K562 (cell line): ENCODE data around the gene LATS1. TPM values are rescaled to one million over a fixed set of nuclear protein-coding genes. Genes with fewer than 3 reads are reported as not detected.

Experiments
- ARID2 ChIP-seq: fragments of 450-650 bp; IDR thresholded peaks from 2 replicates; pipeline ENCODE4 v1.6.1; 2017; ENCODE audit warnings: antibody characterized with exemption, mild to moderate bottlenecking
- BHLHE40 ChIP-seq: IDR thresholded peaks from 2 replicates; pipeline ENCODE4 v1.6.1; 2011; ENCODE audit warnings: low read length, improper control_type of control experiment
- BRCA1 ChIP-seq, 2 experiments: fragments of 450-650 bp in 1 of 2; sonication (generic) in 1 of 2; formaldehyde crosslinking in 1 of 2; IDR thresholded peaks; 2 replicates each; pipeline versions ENCODE4 v1.5.0 to v1.6.1; 2017 to 2020; ENCODE audit warnings: mild to moderate bottlenecking in 1 of 2, missing genetic modification reagents in 1 of 2
- ETS2 ChIP-seq: IDR thresholded peaks from 2 replicates; pipeline ENCODE4 v1.6.1; 2016; ENCODE audit warnings: borderline replicate concordance, missing genetic modification characterization, mild to moderate bottlenecking, moderate library complexity, missing compliant biosample characterization; ENCODE audit not compliant: poor library complexity, severe bottlenecking
- EZH2 ChIP-seq: IDR thresholded peaks from 2 replicates; pipeline ENCODE4 v1.6.1; 2012; ENCODE audit warnings: low read depth, mild to moderate bottlenecking, inconsistent platforms, low read length, borderline replicate concordance
- FIP1L1 ChIP-seq: fragments of 200-400 bp; formaldehyde crosslinking; IDR thresholded peaks from 2 replicates; pipeline ENCODE4 v1.6.1; 2018; ENCODE audit warnings: mild to moderate bottlenecking, low read depth, low read length; ENCODE audit not compliant: poor library complexity, severe bottlenecking
- FOSL1 ChIP-seq: fragments of 200-800 bp; sonication (Bioruptor generic); conservative IDR thresholded peaks from 2 replicates; pipeline ENCODE4 v1.6.1; 2016; ENCODE audit warnings: missing genetic modification characterization, missing compliant biosample characterization
- KHSRP ChIP-seq: fragments of 450-650 bp; IDR thresholded peaks from 2 replicates; pipeline ENCODE4 v1.6.1; 2017
- MAFF ChIP-seq: IDR thresholded peaks from 2 replicates; pipeline ENCODE4 v1.6.1; 2012; ENCODE audit warnings: low read length, improper control_type of control experiment
- MIER1 ChIP-seq: fragments of 450-650 bp; IDR thresholded peaks from 2 replicates; pipeline ENCODE4 v1.6.1; 2016; ENCODE audit warnings: antibody characterized with exemption, mild to moderate bottlenecking, low read depth
- MYC ChIP-seq, 2 experiments: fragments of 250-450 bp in 1 of 2; sonication (Bioruptor Pico) in 1 of 2; IDR thresholded peaks; 2 replicates each; pipeline versions ENCODE4 v1.5.1 to v1.6.1; 2012 to 2021; ENCODE audit warnings: low read depth in 2 of 2, borderline replicate concordance in 1 of 2, improper control_type of control experiment in 1 of 2, low read length in 1 of 2, mild to moderate bottlenecking in 1 of 2, moderate library complexity in 1 of 2
- PHF21A ChIP-seq: fragments of 450-650 bp; IDR thresholded peaks from 2 replicates; pipeline ENCODE4 v1.6.1; 2017; ENCODE audit warnings: low read depth, borderline replicate concordance
- PTRF ChIP-seq: fragments of 450-650 bp; IDR thresholded peaks from 2 replicates; pipeline ENCODE4 v1.6.1; 2016; ENCODE audit warnings: mild to moderate bottlenecking, missing genetic modification characterization, missing compliant biosample characterization
- SNRNP70 ChIP-seq: fragments of 200-400 bp; formaldehyde crosslinking; optimal IDR thresholded peaks from 2 replicates; pipeline ENCODE3; 2017; ENCODE audit warnings: low read depth, low read length
- SUPT5H ChIP-seq: fragments of 450-650 bp; IDR thresholded peaks from 2 replicates; pipeline ENCODE4 v1.6.1; 2016
- TAF7 ChIP-seq: fragments of 450-650 bp; IDR thresholded peaks from 2 replicates; pipeline ENCODE4 v1.6.1; 2016; ENCODE audit warnings: missing genetic modification characterization, missing compliant biosample characterization
- TFAM ChIP-seq: fragments of 250-450 bp; sonication (Bioruptor Pico); conservative IDR thresholded peaks from 2 replicates; pipeline ENCODE4 v1.5.0; 2021; ENCODE audit warnings: mild to moderate bottlenecking, moderate library complexity
- ZC3H11A ChIP-seq: IDR thresholded peaks from 2 replicates; pipeline ENCODE4 v1.6.1; 2012; ENCODE audit warnings: low read depth, low read length, improper control_type of control experiment
- ZNF41 ChIP-seq: fragments of 250-450 bp; sonication (Bioruptor Pico); conservative IDR thresholded peaks from 2 replicates; pipeline ENCODE4 v1.4.0; 2020; ENCODE audit warnings: mild to moderate bottlenecking
- ZNF444 ChIP-seq: fragments of 250-450 bp; sonication (Bioruptor Pico); IDR thresholded peaks from 2 replicates; pipeline ENCODE4 v1.4.0; 2020; ENCODE audit warnings: mild to moderate bottlenecking, moderate library complexity
- ZNF764 ChIP-seq: fragments of 250-450 bp; sonication (Bioruptor Pico); IDR thresholded peaks from 2 replicates; pipeline ENCODE4 v1.4.0; 2020; ENCODE audit warnings: low read depth, mild to moderate bottlenecking, moderate library complexity
- polyA plus RNA-seq, 8 experiments: library from polyadenylated mRNA; depleted of rRNA in 4 of 8; stranded (reverse) in 5 of 8; unstranded in 3 of 8; fragments of >200 nt; fragmentation: Nextera tagmentation in 2 of 8; fragmentation: Illumina TruSeq in 1 of 8; extraction: Ambion mirVana in 2 of 8; extraction: Trizol in 1 of 8; gene quantifications; 2 replicates each; pipeline versions ENCODE4 v1.2.1 to v1.2.3, GENCODE V29; 2011 to 2014; ENCODE audit warnings: inconsistent platforms in 1 of 8, missing spikeins in 1 of 8
- total RNA-seq, 7 experiments: library from RNA; depleted of rRNA in 6 of 7; stranded (reverse); fragments of >200 nt in 6 of 7; fragmentation: Illumina TruSeq in 2 of 7; extraction: Trizol in 2 of 7; gene quantifications; 2 replicates each; pipeline versions ENCODE4 v1.2.1 to v1.2.3, GENCODE V29; 2011 to 2021; ENCODE audit warnings: low replicate concordance in 1 of 7
- TF ChIP-seq, protein P1 (sequence below): fragments of 200-800 bp; sonication (Bioruptor generic); IDR thresholded peaks from 2 replicates; pipeline ENCODE4 v1.6.1; 2017; ENCODE audit warnings: missing genetic modification characterization, missing compliant biosample characterization
- TF ChIP-seq, protein P2 (sequence below), 2 experiments: fragments of 250-450 bp in 1 of 2; fragments of 450-650 bp in 1 of 2; sonication (Bioruptor Pico) in 1 of 2; IDR thresholded peaks; 2 replicates each; pipeline versions ENCODE4 v1.6.1 to v1.8.0; 2016 to 2021; ENCODE audit warnings: mild to moderate bottlenecking in 2 of 2, moderate library complexity in 2 of 2, missing compliant biosample characterization in 1 of 2, missing genetic modification characterization in 1 of 2
- TF ChIP-seq, protein P3 (sequence below): fragments of 450-650 bp; conservative IDR thresholded peaks from 2 replicates; pipeline ENCODE4 v1.6.1; 2016; ENCODE audit warnings: missing genetic modification characterization, low read depth, mild to moderate bottlenecking, missing compliant biosample characterization, moderate library complexity
- TF ChIP-seq, protein P4 (sequence below): sonication (generic); formaldehyde crosslinking; IDR thresholded peaks from 2 replicates; pipeline ENCODE4 v1.5.0; 2020; ENCODE audit warnings: missing genetic modification reagents

The LATS1 gene
- total and polyA plus RNA-seq, 9 of the 15 experiments (the other 6 are each of a cell fraction or from before 2014, with no cell fraction given): 5.0 to 36.3 (median 18.4) TPM

DNA sequence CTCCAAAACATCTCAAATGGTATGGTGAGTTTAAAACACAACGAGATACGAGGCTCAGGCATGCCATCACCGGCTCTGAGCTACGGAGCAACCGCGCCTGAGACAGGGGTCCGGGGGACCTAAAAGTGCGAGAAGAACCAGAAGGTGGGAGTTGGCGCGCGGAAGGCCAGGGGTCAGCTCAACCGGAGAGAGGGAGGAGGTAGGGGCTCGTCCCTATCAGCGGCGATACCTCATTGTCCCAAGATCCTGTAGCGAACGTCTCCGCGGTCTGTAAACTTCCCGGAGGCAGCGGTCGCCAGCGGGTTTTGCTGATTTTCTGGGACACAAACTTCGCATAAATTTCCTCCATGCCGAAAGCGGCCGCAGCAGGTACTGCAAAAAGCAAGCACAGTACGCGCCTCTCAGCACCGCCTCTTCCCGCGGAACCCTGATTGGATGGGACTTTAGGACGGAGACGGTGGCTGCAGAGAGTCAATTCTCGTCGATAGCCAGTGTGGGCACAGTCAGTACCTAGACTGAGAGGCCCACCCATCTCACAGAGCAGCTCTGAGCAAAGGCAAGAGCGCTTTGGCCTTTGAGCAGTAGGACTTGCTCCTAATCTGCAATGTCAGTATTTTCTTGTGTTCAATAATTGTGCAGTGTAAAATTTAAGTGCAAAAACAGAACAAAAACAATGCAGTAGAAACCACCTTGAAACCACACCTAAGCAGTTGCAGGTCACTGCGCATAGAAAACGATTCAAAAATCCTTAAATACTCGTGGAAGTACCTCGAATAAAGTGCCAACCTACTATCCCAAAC is 28.4 kb upstream of the LATS1 start, which contains the start of gene NUP43 (continued):
- TF ChIP-seq, protein P1, sequence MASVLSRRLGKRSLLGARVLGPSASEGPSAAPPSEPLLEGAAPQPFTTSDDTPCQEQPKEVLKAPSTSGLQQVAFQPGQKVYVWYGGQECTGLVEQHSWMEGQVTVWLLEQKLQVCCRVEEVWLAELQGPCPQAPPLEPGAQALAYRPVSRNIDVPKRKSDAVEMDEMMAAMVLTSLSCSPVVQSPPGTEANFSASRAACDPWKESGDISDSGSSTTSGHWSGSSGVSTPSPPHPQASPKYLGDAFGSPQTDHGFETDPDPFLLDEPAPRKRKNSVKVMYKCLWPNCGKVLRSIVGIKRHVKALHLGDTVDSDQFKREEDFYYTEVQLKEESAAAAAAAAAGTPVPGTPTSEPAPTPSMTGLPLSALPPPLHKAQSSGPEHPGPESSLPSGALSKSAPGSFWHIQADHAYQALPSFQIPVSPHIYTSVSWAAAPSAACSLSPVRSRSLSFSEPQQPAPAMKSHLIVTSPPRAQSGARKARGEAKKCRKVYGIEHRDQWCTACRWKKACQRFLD (CRISPR knock-in tag): peak; percentile 62; the same call in 1 of the 2 replicates
- TF ChIP-seq FOSL1 (no peak; the same call in 1 of the 2 replicates), TFAM (no peak), SNRNP70 (no peak), KHSRP (no peak), PHF21A (no peak), BRCA1 (IDR thresholded peaks at IDR 0.05) (no peak), BRCA1 (CRISPR knock-in tag; IDR thresholded peaks at IDR 0.05) (no peak), ARID2 (peak; percentile 38; the same call in 1 of the 2 replicates), SUPT5H (peak; percentile 82), ZNF764 (no peak), FIP1L1 (no peak), ETS2 (no peak), EZH2 (no peak), ZNF41 (no peak), PTRF (tag) (no peak), MAFF (no peak; the same call in 1 of the 2 replicates), TAF7 (tag) (no peak), ZNF444 (CRISPR knock-in tag) (no peak), MYC (IDR thresholded peaks at IDR 0.05; ENCODE audit: low read depth, low read length) (peak; percentile 76), MYC (CRISPR knock-in tag; IDR thresholded peaks at IDR 0.05; ENCODE audit: borderline replicate concordance, low read depth) (no peak), BHLHE40 (no peak; the same call in 1 of the 2 replicates), MIER1 (no peak), ZC3H11A (no peak)
- TF ChIP-seq, protein P2, sequence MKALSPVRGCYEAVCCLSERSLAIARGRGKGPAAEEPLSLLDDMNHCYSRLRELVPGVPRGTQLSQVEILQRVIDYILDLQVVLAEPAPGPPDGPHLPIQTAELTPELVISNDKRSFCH (CRISPR knock-in tag; IDR thresholded peaks at IDR 0.05): no peak
- TF ChIP-seq, protein P2 (tag; IDR thresholded peaks at IDR 0.05): 0 out of 2 replicates have a peak, but pooled peaks have one; percentile 41
- TF ChIP-seq, protein P3, sequence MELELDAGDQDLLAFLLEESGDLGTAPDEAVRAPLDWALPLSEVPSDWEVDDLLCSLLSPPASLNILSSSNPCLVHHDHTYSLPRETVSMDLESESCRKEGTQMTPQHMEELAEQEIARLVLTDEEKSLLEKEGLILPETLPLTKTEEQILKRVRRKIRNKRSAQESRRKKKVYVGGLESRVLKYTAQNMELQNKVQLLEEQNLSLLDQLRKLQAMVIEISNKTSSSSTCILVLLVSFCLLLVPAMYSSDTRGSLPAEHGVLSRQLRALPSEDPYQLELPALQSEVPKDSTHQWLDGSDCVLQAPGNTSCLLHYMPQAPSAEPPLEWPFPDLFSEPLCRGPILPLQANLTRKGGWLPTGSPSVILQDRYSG (tag): no peak
- TF ChIP-seq, protein P4, sequence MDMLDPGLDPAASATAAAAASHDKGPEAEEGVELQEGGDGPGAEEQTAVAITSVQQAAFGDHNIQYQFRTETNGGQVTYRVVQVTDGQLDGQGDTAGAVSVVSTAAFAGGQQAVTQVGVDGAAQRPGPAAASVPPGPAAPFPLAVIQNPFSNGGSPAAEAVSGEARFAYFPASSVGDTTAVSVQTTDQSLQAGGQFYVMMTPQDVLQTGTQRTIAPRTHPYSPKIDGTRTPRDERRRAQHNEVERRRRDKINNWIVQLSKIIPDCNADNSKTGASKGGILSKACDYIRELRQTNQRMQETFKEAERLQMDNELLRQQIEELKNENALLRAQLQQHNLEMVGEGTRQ: no peak
